Activated CD4-positive, alpha-beta T cell treated with anti-CD3 and anti-CD28 coated beads, Interleukin-2, amount 10 ng/mL, durations not matched to agents 24 days and 14 days (primary cell): ENCODE measurements around the gene ODAD3. TPM values are rescaled to one million over a fixed set of nuclear protein-coding genes. Genes with fewer than 3 reads are reported as not detected.
"Not testable (repeated sequence)": the region's sequence is repeated elsewhere in the genome, so short reads cannot be mapped to it uniquely, and the experiment has no call there.

Source experiments
- DNase-seq: peaks from one replicate; pipeline ENCODE4 v3.0.0; 2022
- H3K27ac Mint-ChIP-seq: one replicate; pipeline ENCODE4 v1.8.0; 2022; ENCODE audit warnings: mild to moderate bottlenecking, mixed read lengths
- H3K27me3 Mint-ChIP-seq: one replicate; pipeline ENCODE4 v1.8.0; 2022; ENCODE audit warnings: mixed read lengths
- H3K36me3 Mint-ChIP-seq: one replicate; pipeline ENCODE4 v1.8.0; 2022; ENCODE audit warnings: low read depth, mild to moderate bottlenecking, mixed read lengths
- H3K4me1 Mint-ChIP-seq: one replicate; pipeline ENCODE4 v1.8.0; 2021; ENCODE audit warnings: mixed read lengths
- H3K4me3 Mint-ChIP-seq: one replicate; pipeline ENCODE4 v1.8.0; 2022; ENCODE audit warnings: mild to moderate bottlenecking, moderate library complexity, mixed read lengths
- H3K9me3 Mint-ChIP-seq: one replicate; pipeline ENCODE4 v1.8.0; 2021; ENCODE audit warnings: mixed read lengths
- intact Hi-C: fragments of 100-400 bp; cut with micrococcal nuclease; formaldehyde crosslinking; loops from one replicate; pipeline ENCODE4 v1.15.1; 2023
- total RNA-seq: library from RNA; stranded (reverse); gene quantifications from 2 replicates; pipeline ENCODE4 v1.2.3, GENCODE V29; 2022

ODAD3 gene
- total RNA-seq, 1 donor from 2014 or later = 0.12 TPM

GRCh38 chr19:11397089-11397610 lies 37.8 kb downstream of the ODAD3 start:
- Mint-ChIP-seq H3K27me3 (peaks cover 6% of the 10 kb centered on the region), H3K9me3 (no peaks in the 10 kb centered on the region), H3K4me1 (peaks cover 8% of the 10 kb centered on the region), H3K4me3 (no peak overlapping the region), H3K36me3 (no peaks in the 10 kb centered on the region), H3K27ac (no peak overlapping the region)
- DNase-seq = peak; percentile 51
- intact Hi-C loops = no loop called here

GRCh38 chr19:11390933-11391680 lies 43.8 kb downstream of the ODAD3 start:
- DNase-seq = no peak
- Mint-ChIP-seq H3K27me3 (peaks cover 4% of the 10 kb centered on the region), H3K4me1 (peaks cover 11% of the 10 kb centered on the region), H3K36me3 (no peaks in the 10 kb centered on the region), H3K27ac (no peak overlapping the region), H3K9me3 (no peaks in the 10 kb centered on the region), H3K4me3 (no peak overlapping the region)
- intact Hi-C loops = no loop called here

- intact Hi-C loops = no loop called here
- Mint-ChIP-seq H3K36me3 (no peaks in the 10 kb centered on the region), H3K4me3 (no peak overlapping the region), H3K27ac (no peak overlapping the region), H3K9me3 (no peaks in the 10 kb centered on the region), H3K4me1 (peaks cover 11% of the 10 kb centered on the region), H3K27me3 (peaks cover 3% of the 10 kb centered on the region)
- no peak for DNase-seq
Measured at GRCh38 chr19:11390359-11390758, 44.6 kb downstream of the ODAD3 start.

- Mint-ChIP-seq H3K4me1 (peaks cover 9% of the 10 kb centered on the region), H3K27me3 (peaks cover 14% of the 10 kb centered on the region), H3K4me3 (no peak overlapping the region), H3K36me3 (no peaks in the 10 kb centered on the region), H3K27ac (no peak overlapping the region), H3K9me3 (no peaks in the 10 kb centered on the region)
- no peak for DNase-seq
- intact Hi-C loops = no loop called here
Measured at GRCh38 chr19:11387162-11388034, 47.5 kb downstream of the ODAD3 start.

- no peaks in the 10 kb centered on the region for H3K9me3 Mint-ChIP-seq
- H3K27me3 Mint-ChIP-seq = peaks cover 14% of the 10 kb centered on the region
- intact Hi-C loops = loop anchor here (5.0 kb wide), 2 partner anchors 92 to 287 kb away; no protein-coding TSS in a partner anchor
- peaks cover 26% of the 10 kb centered on the region for H3K4me1 Mint-ChIP-seq
- peaks cover 5% of the 10 kb centered on the region for H3K36me3 Mint-ChIP-seq
- DNase-seq = no peak
- H3K27ac Mint-ChIP-seq = no peak overlapping the region
- peak overlapping the region; percentile 12 for H3K4me3 Mint-ChIP-seq
Measured at GRCh38 chr19:11384778-11385129, 50.2 kb downstream of the ODAD3 start.

GRCh38 chr19:11383706-11384048 lies 51.2 kb downstream of the ODAD3 start:
- Mint-ChIP-seq H3K27me3 (peaks cover 14% of the 10 kb centered on the region), H3K4me3 (no peak overlapping the region), H3K27ac (no peak overlapping the region), H3K36me3 (peaks cover 5% of the 10 kb centered on the region), H3K4me1 (peaks cover 27% of the 10 kb centered on the region), H3K9me3 (no peaks in the 10 kb centered on the region)
- intact Hi-C loops = loop anchor here (2.0 to 5.0 kb wide), 3 partner anchors 37 to 286 kb away; no protein-coding TSS in a partner anchor
- no peak for DNase-seq

GRCh38 chr19:11382898-11383705 lies 51.8 kb downstream of the ODAD3 start:
- Mint-ChIP-seq H3K4me3 (peak overlapping the region; percentile 87), H3K36me3 (peaks cover 5% of the 10 kb centered on the region), H3K27me3 (peaks cover 14% of the 10 kb centered on the region), H3K4me1 (peaks cover 32% of the 10 kb centered on the region), H3K9me3 (no peaks in the 10 kb centered on the region), H3K27ac (peak overlapping the region; percentile 78)
- intact Hi-C loops = loop anchor here (2.0 to 5.0 kb wide), 3 partner anchors 38 to 286 kb away; no protein-coding TSS in a partner anchor
- DNase-seq = peak; percentile 85

- intact Hi-C loops = loop anchor here (1.0 to 5.0 kb wide), 5 partner anchors 54 to 284 kb away; partner anchors contain the start of genes ODAD3, PRKCSH and SPC24
- H3K27ac Mint-ChIP-seq = peak overlapping the region; percentile 99
- H3K4me1 Mint-ChIP-seq = peaks cover 42% of the 10 kb centered on the region
- H3K36me3 Mint-ChIP-seq = peaks cover 14% of the 10 kb centered on the region
- H3K27me3 Mint-ChIP-seq = peaks cover 14% of the 10 kb centered on the region
- no peaks in the 10 kb centered on the region for H3K9me3 Mint-ChIP-seq
- DNase-seq = peak; percentile 99
- peak overlapping the region; percentile 87 for H3K4me3 Mint-ChIP-seq
Measured at GRCh38 chr19:11380653-11381537, 54.0 kb downstream of the ODAD3 start.

GRCh38 chr19:11379857-11380350 lies 55.0 kb downstream of the ODAD3 start:
- Mint-ChIP-seq H3K27me3 (peaks cover 11% of the 10 kb centered on the region), H3K36me3 (peaks cover 14% of the 10 kb centered on the region), H3K9me3 (no peaks in the 10 kb centered on the region), H3K27ac (peak overlapping the region; percentile 99), H3K4me1 (peaks cover 45% of the 10 kb centered on the region), H3K4me3 (peak overlapping the region; percentile 87)
- DNase-seq = no peak
- intact Hi-C loops = loop anchor here (5.0 kb wide), 2 partner anchors 88 to 283 kb away; no protein-coding TSS in a partner anchor

- Mint-ChIP-seq H3K4me1 (peaks cover 45% of the 10 kb centered on the region), H3K36me3 (peaks cover 14% of the 10 kb centered on the region)
- H3K9me3 Mint-ChIP-seq, H3K4me3 Mint-ChIP-seq, intact Hi-C loops, H3K27ac Mint-ChIP-seq, DNase-seq, H3K27me3 Mint-ChIP-seq: not testable (repeated sequence)
Measured at GRCh38 chr19:11379269-11379845, 55.6 kb downstream of the ODAD3 start.

- peaks cover 14% of the 10 kb centered on the region for H3K36me3 Mint-ChIP-seq
- intact Hi-C loops = no loop called here
- peaks cover 45% of the 10 kb centered on the region for H3K4me1 Mint-ChIP-seq
- peak overlapping the region; percentile 74 for H3K27ac Mint-ChIP-seq
- no peaks in the 10 kb centered on the region for H3K9me3 Mint-ChIP-seq
- DNase-seq = peak; percentile 71
- H3K27me3 Mint-ChIP-seq = peaks cover 6% of the 10 kb centered on the region
- H3K4me3 Mint-ChIP-seq = no peak overlapping the region
Measured at GRCh38 chr19:11378319-11379189, 56.4 kb downstream of the ODAD3 start.
